CD14-positive monocyte (primary cell): ENCODE results near the gene COX10. TPM values are rescaled to one million over a fixed set of nuclear protein-coding genes. Genes with fewer than 3 reads are reported as not detected.

ENCODE experiments used
- DNase-seq, 3 donors: peaks; one replicate each; pipeline ENCODE4 v3.0.0-alpha.2; 2011 to 2022
- H2AFZ ChIP-seq: 2 replicates; pipeline ENCODE4 v1.6.0; 2012; ENCODE audit warnings: mild to moderate bottlenecking, low read depth, low read length, inconsistent platforms; ENCODE audit not compliant: insufficient read depth, poor library complexity, severe bottlenecking
- H3K27ac ChIP-seq, 2 donors: 1 replicate in 1 of 2; 2 replicates in 1 of 2; pipeline ENCODE4 v1.5.1; 2012 to 2013; ENCODE audit warnings: low read length in 2 of 2, control low read depth in 1 of 2, inconsistent platforms in 1 of 2, low read depth in 1 of 2, mild to moderate bottlenecking in 1 of 2
- H3K27me3 ChIP-seq, 2 donors: one replicate each; pipeline versions ENCODE4 v1.6.0 to v1.6.1; 2011 to 2013; ENCODE audit warnings: low read length in 2 of 2; ENCODE audit not compliant: control insufficient read depth in 2 of 2, insufficient read depth in 2 of 2
- H3K36me3 ChIP-seq, 2 donors: replicated peaks in 1 of 2; 1 replicate in 1 of 2; 2 replicates in 1 of 2; pipeline versions ENCODE4 v1.5.1 to v1.6.1; 2012 to 2013; ENCODE audit warnings: low read length in 2 of 2, control low read depth in 1 of 2, inconsistent platforms in 1 of 2, mild to moderate bottlenecking in 1 of 2; ENCODE audit not compliant: insufficient read depth in 2 of 2, control insufficient read depth in 1 of 2
- H3K4me1 ChIP-seq, 2 donors: 1 replicate in 1 of 2; 2 replicates in 1 of 2; pipeline versions ENCODE4 v1.5.1 to v1.6.1; 2012 to 2013; ENCODE audit warnings: low read length in 2 of 2, control low read depth in 1 of 2, inconsistent platforms in 1 of 2, mild to moderate bottlenecking in 1 of 2, moderate library complexity in 1 of 2; ENCODE audit not compliant: insufficient read depth in 2 of 2, control insufficient read depth in 1 of 2
- H3K4me2 ChIP-seq: replicated peaks from 2 replicates; pipeline ENCODE3; 2012; ENCODE audit warnings: low read length, moderate library complexity, mild to moderate bottlenecking; ENCODE audit not compliant: poor library complexity, severe bottlenecking; ENCODE audit errors: extremely low read depth
- H3K4me3 ChIP-seq, 3 experiments: fragments of 200-600 bp in 1 of 3; sonication (generic) in 1 of 3; replicated peaks in 1 of 3; 1 replicate in 2 of 3; 2 replicates in 1 of 3; pipeline ENCODE4 v1.5.1; 2011 to 2013; ENCODE audit warnings: low read length in 3 of 3, mild to moderate bottlenecking in 3 of 3, control low read depth in 2 of 3, low read depth in 2 of 3, inconsistent platforms in 1 of 3, moderate library complexity in 1 of 3
- H3K79me2 ChIP-seq: 2 replicates; pipeline ENCODE4 v1.6.0; 2012; ENCODE audit warnings: mild to moderate bottlenecking, control low read depth, inconsistent platforms, low read length, moderate library complexity; ENCODE audit not compliant: insufficient read depth
- H3K9ac ChIP-seq: 2 replicates; pipeline ENCODE4 v1.6.0; 2017; ENCODE audit warnings: low read length, mild to moderate bottlenecking; ENCODE audit not compliant: insufficient read depth, poor library complexity, severe bottlenecking
- H3K9me3 ChIP-seq, 2 donors: replicated peaks in 1 of 2; 1 replicate in 1 of 2; 2 replicates in 1 of 2; pipeline versions ENCODE4 v1.5.1 to v1.6.1; 2012 to 2013; ENCODE audit warnings: low read length in 2 of 2, control low read depth in 1 of 2; ENCODE audit not compliant: control insufficient read depth in 1 of 2, insufficient read depth in 1 of 2
- H4K20me1 ChIP-seq: 2 replicates; pipeline ENCODE4 v1.6.0; 2012; ENCODE audit warnings: mild to moderate bottlenecking, low read length, control low read depth, moderate library complexity; ENCODE audit not compliant: insufficient read depth
- H3K27ac Mint-ChIP-seq, 7 donors: one replicate each; pipeline ENCODE4 v1.8.0; 2020; ENCODE audit warnings: mild to moderate bottlenecking in 7 of 7, mixed read lengths in 7 of 7, moderate library complexity in 6 of 7, inconsistent platforms in 2 of 7
- H3K27me3 Mint-ChIP-seq, 3 donors: one replicate each; pipeline ENCODE4 v1.8.0; 2021 to 2022; ENCODE audit warnings: low read depth in 3 of 3, mild to moderate bottlenecking in 3 of 3, mixed read lengths in 3 of 3, moderate library complexity in 3 of 3, inconsistent platforms in 1 of 3
- H3K36me3 Mint-ChIP-seq, 2 donors: one replicate each; pipeline ENCODE4 v1.8.0; 2020; ENCODE audit warnings: mixed read lengths in 2 of 2, inconsistent platforms in 1 of 2, mild to moderate bottlenecking in 1 of 2
- H3K4me1 Mint-ChIP-seq: one replicate; pipeline ENCODE4 v1.8.0; 2020; ENCODE audit warnings: mild to moderate bottlenecking, mixed read lengths
- H3K4me3 Mint-ChIP-seq, 2 donors: one replicate each; pipeline ENCODE4 v1.8.0; 2020; ENCODE audit warnings: mild to moderate bottlenecking in 2 of 2, mixed read lengths in 2 of 2, moderate library complexity in 1 of 2
- H3K9me3 Mint-ChIP-seq, 7 donors: one replicate each; pipeline ENCODE4 v1.8.0; 2020 to 2022; ENCODE audit warnings: mixed read lengths in 7 of 7, mild to moderate bottlenecking in 6 of 7, moderate library complexity in 6 of 7, inconsistent platforms in 2 of 7
- WGBS: methylation state at CpG from one replicate; pipeline ENCODE4 v1.1.5; 2013; ENCODE audit warnings: missing lambda C conversion rate; ENCODE audit not compliant: insufficient coverage; 5-methylcytosine and 5-hydroxymethylcytosine counted together
- intact Hi-C, 2 donors: fragments of 100-400 bp; cut with micrococcal nuclease; formaldehyde crosslinking; loops; one replicate each; pipeline versions ENCODE4 v1.15.0 to v1.15.1; 2023
- polyA plus RNA-seq, 3 donors: library from polyadenylated mRNA; depleted of rRNA in 1 of 3; unstranded in 2 of 3; stranded (reverse) in 1 of 3; fragments of 300-500 nt in 2 of 3; fragments of >200 nt in 1 of 3; fragmentation: Illumina TruSeq in 2 of 3; gene quantifications; 1 replicate in 2 of 3; 2 replicates in 1 of 3; pipeline ENCODE4 v1.2.3, GENCODE V29; 2012 to 2021
- TF ChIP-seq, protein P1 (sequence below): fragments of 200-600 bp; IDR thresholded peaks from one replicate; pipeline ENCODE4 v1.8.0; 2022; ENCODE audit warnings: antibody characterized with exemption, mild to moderate bottlenecking

The COX10 gene
- polyA plus RNA-seq, 3 donors, result 8.2 to 15.2 (median 11.3) TPM

DNA sequence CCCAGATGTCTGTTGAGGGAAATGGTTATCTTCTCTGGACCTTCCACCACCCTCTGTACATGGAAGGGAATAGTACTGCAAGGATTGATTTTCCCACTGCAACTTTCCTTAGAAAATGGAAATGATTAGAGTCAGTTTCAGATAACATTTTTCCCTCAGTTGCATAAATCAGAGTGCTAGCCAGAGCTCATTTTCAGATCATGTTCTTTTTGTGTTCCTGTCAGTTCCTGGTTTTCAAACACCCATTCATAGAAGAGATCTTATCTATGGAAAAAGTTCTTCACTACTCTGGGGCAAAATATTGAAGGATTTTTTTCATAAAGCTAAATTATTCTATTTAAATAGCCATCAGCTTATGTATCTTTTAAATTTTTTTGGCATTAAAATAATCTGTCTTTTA is 11.7 kb upstream of the COX10 start:
- H3K36me3 ChIP-seq, result no peaks in the 10 kb centered on the region
- H3K4me3 Mint-ChIP-seq, result no peak overlapping the region
- H3K36me3 Mint-ChIP-seq, result peaks cover 10 to 16% of the 10 kb centered on the region in 2 donors
- no peak overlapping the region for H3K4me2 ChIP-seq
- H3K27ac Mint-ChIP-seq, result no peak overlapping the region
- intact Hi-C loops, result no loop called here
- H3K27me3 ChIP-seq, result no peaks in the 10 kb centered on the region
- DNase-seq, result no peak
- H2AFZ ChIP-seq, result no peak overlapping the region
- H4K20me1 ChIP-seq, result no peaks in the 10 kb centered on the region
- TF ChIP-seq, protein P1, sequence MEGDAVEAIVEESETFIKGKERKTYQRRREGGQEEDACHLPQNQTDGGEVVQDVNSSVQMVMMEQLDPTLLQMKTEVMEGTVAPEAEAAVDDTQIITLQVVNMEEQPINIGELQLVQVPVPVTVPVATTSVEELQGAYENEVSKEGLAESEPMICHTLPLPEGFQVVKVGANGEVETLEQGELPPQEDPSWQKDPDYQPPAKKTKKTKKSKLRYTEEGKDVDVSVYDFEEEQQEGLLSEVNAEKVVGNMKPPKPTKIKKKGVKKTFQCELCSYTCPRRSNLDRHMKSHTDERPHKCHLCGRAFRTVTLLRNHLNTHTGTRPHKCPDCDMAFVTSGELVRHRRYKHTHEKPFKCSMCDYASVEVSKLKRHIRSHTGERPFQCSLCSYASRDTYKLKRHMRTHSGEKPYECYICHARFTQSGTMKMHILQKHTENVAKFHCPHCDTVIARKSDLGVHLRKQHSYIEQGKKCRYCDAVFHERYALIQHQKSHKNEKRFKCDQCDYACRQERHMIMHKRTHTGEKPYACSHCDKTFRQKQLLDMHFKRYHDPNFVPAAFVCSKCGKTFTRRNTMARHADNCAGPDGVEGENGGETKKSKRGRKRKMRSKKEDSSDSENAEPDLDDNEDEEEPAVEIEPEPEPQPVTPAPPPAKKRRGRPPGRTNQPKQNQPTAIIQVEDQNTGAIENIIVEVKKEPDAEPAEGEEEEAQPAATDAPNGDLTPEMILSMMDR, result no peak
- no peak overlapping the region for H3K27ac ChIP-seq
- no peaks in the 10 kb centered on the region for H3K9me3 ChIP-seq
- no peaks in the 10 kb centered on the region for H3K27me3 Mint-ChIP-seq
- no peak overlapping the region for H3K4me3 ChIP-seq
- H3K4me1 ChIP-seq, result no peaks in the 10 kb centered on the region
- peaks cover 0 to 3% (median 2%) of the 10 kb centered on the region in 7 donors for H3K9me3 Mint-ChIP-seq
- H3K79me2 ChIP-seq, result no peaks in the 10 kb centered on the region
- no peak overlapping the region for H3K9ac ChIP-seq
- H3K4me1 Mint-ChIP-seq, result no peaks in the 10 kb centered on the region

DNA sequence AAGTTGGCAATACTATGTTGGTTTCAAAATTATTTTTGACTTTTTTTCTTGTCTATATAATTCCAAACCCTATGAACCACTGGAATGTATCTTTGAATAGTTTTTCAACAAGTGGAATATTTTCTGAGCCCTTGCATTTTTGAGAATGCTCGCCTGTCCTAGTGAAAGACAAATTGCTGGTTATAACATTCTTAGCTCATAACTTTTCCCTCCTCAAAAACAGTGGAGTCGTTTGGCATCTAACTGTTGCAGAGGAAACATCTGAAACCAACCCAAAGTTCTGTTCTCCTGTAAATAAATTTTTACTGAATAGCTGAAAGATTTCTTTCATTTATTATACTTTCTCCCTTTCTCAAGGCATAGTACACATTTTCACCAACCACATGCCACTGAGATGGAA is 11.3 kb upstream of the COX10 start:
- Histone ChIP-seq H3K79me2 (no peaks in the 10 kb centered on the region), H2AFZ (no peak overlapping the region)
- intact Hi-C loops, result no loop called here

More for the DNA sequence above, 11.3 kb upstream of the COX10 start:
- no peaks in the 10 kb centered on the region for H4K20me1 ChIP-seq
- Mint-ChIP-seq H3K27me3 (no peaks in the 10 kb centered on the region), H3K4me3 (no peak overlapping the region), H3K27ac (no peak overlapping the region), H3K4me1 (no peaks in the 10 kb centered on the region), H3K9me3 (peaks cover 0 to 3% (median 2%) of the 10 kb centered on the region in 7 donors), H3K36me3 (peaks cover 10 to 16% of the 10 kb centered on the region in 2 donors)
- no peaks in the 10 kb centered on the region for H3K27me3 ChIP-seq
- no peak overlapping the region for H3K9ac ChIP-seq
- H3K27ac ChIP-seq, result no peak overlapping the region
- H3K36me3 ChIP-seq, result no peaks in the 10 kb centered on the region
- no peaks in the 10 kb centered on the region for H3K4me1 ChIP-seq
- H3K4me3 ChIP-seq, result no peak overlapping the region
- DNase-seq, result no peak
- H3K9me3 ChIP-seq, result no peaks in the 10 kb centered on the region
- WGBS, result no CpG with 5 or more reads among the region's 2 CpGs
- TF ChIP-seq, protein P1, result no peak
- no peak overlapping the region for H3K4me2 ChIP-seq
